ENCODE results near the gene MYO1C. TPM values are rescaled to one million over a fixed set of nuclear protein-coding genes. Genes with fewer than 3 reads are reported as not detected.

MYO1C gene
- total and polyA plus RNA-seq, 2 experiments from 2014 or later: 76.8 to 85.3 TPM

GRCh38 chr17:1434150-1434549 is 58.3 kb downstream of the MYO1C start:
- H3K36me3 ChIP-seq (replicated peaks; ENCODE audit: insufficient read depth, low read depth): no peaks in the 10 kb centered on the region
- WGBS (ENCODE audit: low lambda C conversion rate, missing lambda C conversion rate): 79% methylated on average over 3 of the region's 3 CpGs
- H3K4me3 ChIP-seq: no peak overlapping the region
- H3K27me3 ChIP-seq: no peaks in the 10 kb centered on the region
- no peak overlapping the region for H3K4me2 ChIP-seq
- H3K4me1 ChIP-seq (ENCODE audit: insufficient read depth): no peaks in the 10 kb centered on the region
- no peaks in the 10 kb centered on the region for H3K9me3 ChIP-seq (ENCODE audit: low read depth)
- no peak overlapping the region for H3K27ac ChIP-seq
- TF ChIP-seq EZH2 (IDR thresholded peaks at IDR 0.05; ENCODE audit: borderline replicate concordance) (no peak), EZH2phosphoT487 (IDR thresholded peaks at IDR 0.05; ENCODE audit: low read depth, severe bottlenecking, unreplicated experiment) (no peak)
- TF ChIP-seq, protein P1, sequence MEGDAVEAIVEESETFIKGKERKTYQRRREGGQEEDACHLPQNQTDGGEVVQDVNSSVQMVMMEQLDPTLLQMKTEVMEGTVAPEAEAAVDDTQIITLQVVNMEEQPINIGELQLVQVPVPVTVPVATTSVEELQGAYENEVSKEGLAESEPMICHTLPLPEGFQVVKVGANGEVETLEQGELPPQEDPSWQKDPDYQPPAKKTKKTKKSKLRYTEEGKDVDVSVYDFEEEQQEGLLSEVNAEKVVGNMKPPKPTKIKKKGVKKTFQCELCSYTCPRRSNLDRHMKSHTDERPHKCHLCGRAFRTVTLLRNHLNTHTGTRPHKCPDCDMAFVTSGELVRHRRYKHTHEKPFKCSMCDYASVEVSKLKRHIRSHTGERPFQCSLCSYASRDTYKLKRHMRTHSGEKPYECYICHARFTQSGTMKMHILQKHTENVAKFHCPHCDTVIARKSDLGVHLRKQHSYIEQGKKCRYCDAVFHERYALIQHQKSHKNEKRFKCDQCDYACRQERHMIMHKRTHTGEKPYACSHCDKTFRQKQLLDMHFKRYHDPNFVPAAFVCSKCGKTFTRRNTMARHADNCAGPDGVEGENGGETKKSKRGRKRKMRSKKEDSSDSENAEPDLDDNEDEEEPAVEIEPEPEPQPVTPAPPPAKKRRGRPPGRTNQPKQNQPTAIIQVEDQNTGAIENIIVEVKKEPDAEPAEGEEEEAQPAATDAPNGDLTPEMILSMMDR (IDR thresholded peaks at IDR 0.05; ENCODE audit: poor library complexity): no peak
- no peaks in the 10 kb centered on the region for H3K9me2 ChIP-seq (replicated peaks; ENCODE audit: insufficient read depth)
- no peak overlapping the region for H2AFZ ChIP-seq
- H4K20me1 ChIP-seq (ENCODE audit: insufficient read depth, poor library complexity, severe bottlenecking): peaks cover 43% of the 10 kb centered on the region
- peaks cover 93% of the 10 kb centered on the region for H3K79me2 ChIP-seq
- DNase-seq (ENCODE audit: low spot score): peak; percentile 51

GRCh38 chr17:1431631-1432104 is 60.8 kb downstream of the MYO1C start:
- H3K4me2 ChIP-seq: no peak overlapping the region
- peaks cover 29% of the 10 kb centered on the region for H4K20me1 ChIP-seq (ENCODE audit: insufficient read depth, poor library complexity, severe bottlenecking)
- H2AFZ ChIP-seq: no peak overlapping the region
- H3K9me3 ChIP-seq (ENCODE audit: low read depth): no peaks in the 10 kb centered on the region
- H3K27ac ChIP-seq: no peak overlapping the region
- H3K4me3 ChIP-seq: no peak overlapping the region
- WGBS (ENCODE audit: low lambda C conversion rate, missing lambda C conversion rate): 95% methylated on average over 2 of the region's 2 CpGs
- no peaks in the 10 kb centered on the region for H3K9me2 ChIP-seq (replicated peaks; ENCODE audit: insufficient read depth)
- TF ChIP-seq EZH2 (IDR thresholded peaks at IDR 0.05; ENCODE audit: borderline replicate concordance): no peak
- TF ChIP-seq, protein P1 (IDR thresholded peaks at IDR 0.05; ENCODE audit: poor library complexity): no peak
- TF ChIP-seq EZH2phosphoT487 (IDR thresholded peaks at IDR 0.05; ENCODE audit: low read depth, severe bottlenecking, unreplicated experiment): no peak
- H3K4me1 ChIP-seq (ENCODE audit: insufficient read depth): no peaks in the 10 kb centered on the region
- DNase-seq (ENCODE audit: low spot score): no peak
- peaks cover 90% of the 10 kb centered on the region for H3K79me2 ChIP-seq
- no peaks in the 10 kb centered on the region for H3K36me3 ChIP-seq (replicated peaks; ENCODE audit: insufficient read depth, low read depth)
- H3K27me3 ChIP-seq: no peaks in the 10 kb centered on the region

GRCh38 chr17:1423456-1424135 is 68.9 kb downstream of the MYO1C start:
- Histone ChIP-seq H3K27me3 (no peaks in the 10 kb centered on the region), H3K9me2 (replicated peaks; ENCODE audit: insufficient read depth) (no peaks in the 10 kb centered on the region), H3K27ac (peak overlapping the region; percentile 24), H3K9me3 (ENCODE audit: low read depth) (no peaks in the 10 kb centered on the region), H4K20me1 (ENCODE audit: insufficient read depth, poor library complexity, severe bottlenecking) (peaks cover 11% of the 10 kb centered on the region), H3K36me3 (replicated peaks; ENCODE audit: insufficient read depth, low read depth) (no peaks in the 10 kb centered on the region), H3K79me2 (peaks cover 46% of the 10 kb centered on the region), H3K4me2 (no peak overlapping the region), H3K4me1 (ENCODE audit: insufficient read depth) (no peaks in the 10 kb centered on the region), H3K4me3 (no peak overlapping the region), H2AFZ (no peak overlapping the region)
- no peak for DNase-seq (ENCODE audit: low spot score)
- WGBS (ENCODE audit: low lambda C conversion rate, missing lambda C conversion rate): 87% methylated on average over 10 of the region's 10 CpGs
- TF ChIP-seq EZH2 (IDR thresholded peaks at IDR 0.05; ENCODE audit: borderline replicate concordance) (no peak), EZH2phosphoT487 (IDR thresholded peaks at IDR 0.05; ENCODE audit: low read depth, severe bottlenecking, unreplicated experiment) (no peak)
- TF ChIP-seq, protein P1 (IDR thresholded peaks at IDR 0.05; ENCODE audit: poor library complexity): no peak

Measured in hepatocyte (in vitro differentiated cells).